Stimulated activated CD8-positive, alpha-beta memory T cell treated with anti-CD3 and anti-CD28 coated beads, Interleukin-4, amount 100 ng/mL, for 4 hours (primary cell): ENCODE data around the gene ERAL1.
"Not testable (repeated sequence)": the region's sequence is repeated elsewhere in the genome, so short reads cannot be mapped to it uniquely, and the experiment has no call there.

Experiments
- DNase-seq, 2 donors: peaks; one replicate each; pipeline ENCODE4 v3.0.0-alpha.2; 2020; ENCODE audit warnings: low read depth in 2 of 2, low spot score in 1 of 2

Gene ERAL1

GRCh38 chr17:28878158-28878910, 23.5 kb downstream of the ERAL1 start:
- DNase-seq, result no peak

GRCh38 chr17:28878981-28879380, 24.2 kb downstream of the ERAL1 start:
- DNase-seq, result no peak

GRCh38 chr17:28879886-28880571, 25.2 kb downstream of the ERAL1 start:
- DNase-seq, result no peak

- no peak for DNase-seq
These were observed 25.7 kb downstream of the ERAL1 start for GRCh38 chr17:28880572-28880945.

GRCh38 chr17:28881533-28882056, 26.8 kb downstream of the ERAL1 start:
- no peak for DNase-seq

GRCh38 chr17:28882154-28882895, 27.5 kb downstream of the ERAL1 start:
- DNase-seq, result no peak

GRCh38 chr17:28883967-28884702, 29.3 kb downstream of the ERAL1 start:
- no peak for DNase-seq

GRCh38 chr17:28885363-28885762, 30.5 kb downstream of the ERAL1 start:
- no peak for DNase-seq

GRCh38 chr17:28885951-28886350, 31.1 kb downstream of the ERAL1 start:
- no peak for DNase-seq

GRCh38 chr17:28887871-28888471, 33.2 kb downstream of the ERAL1 start:
- DNase-seq, result no peak

GRCh38 chr17:28888832-28889231, 34.0 kb downstream of the ERAL1 start:
- no peak for DNase-seq

- DNase-seq, result no peak
These were observed 35.2 kb downstream of the ERAL1 start for GRCh38 chr17:28889996-28890395.

- DNase-seq, result no peak
These were observed 36.4 kb downstream of the ERAL1 start for GRCh38 chr17:28891201-28891600.

GRCh38 chr17:28892024-28892423, 37.2 kb downstream of the ERAL1 start:
- no peak for DNase-seq

- not testable (repeated sequence) for DNase-seq
These were observed 38.7 kb downstream of the ERAL1 start for GRCh38 chr17:28893248-28894183.

- DNase-seq, result no peak
These were observed 41.1 kb downstream of the ERAL1 start for GRCh38 chr17:28895794-28896447.

GRCh38 chr17:28896491-28896883, 41.7 kb downstream of the ERAL1 start:
- DNase-seq, result no peak

- DNase-seq, result peak; percentile 21 to 37
These were observed 42.3 kb downstream of the ERAL1 start, which contains the start of gene FLOT2 for GRCh38 chr17:28896884-28897768. Gene FLOT2, minus strand, starts transcription at chr17:28897733. Its CDS starts 159 bp downstream, at chr17:28897574.
